SKM-1 (cell line): Measurements from ENCODE around the gene PTGES2.

Experiments used
- DNase-seq: peaks from one replicate; lab custom pipeline; 2025; ENCODE audit not compliant: unreplicated experiment; lab: John Stamatoyannopoulos, UW

Gene PTGES2

DNA sequence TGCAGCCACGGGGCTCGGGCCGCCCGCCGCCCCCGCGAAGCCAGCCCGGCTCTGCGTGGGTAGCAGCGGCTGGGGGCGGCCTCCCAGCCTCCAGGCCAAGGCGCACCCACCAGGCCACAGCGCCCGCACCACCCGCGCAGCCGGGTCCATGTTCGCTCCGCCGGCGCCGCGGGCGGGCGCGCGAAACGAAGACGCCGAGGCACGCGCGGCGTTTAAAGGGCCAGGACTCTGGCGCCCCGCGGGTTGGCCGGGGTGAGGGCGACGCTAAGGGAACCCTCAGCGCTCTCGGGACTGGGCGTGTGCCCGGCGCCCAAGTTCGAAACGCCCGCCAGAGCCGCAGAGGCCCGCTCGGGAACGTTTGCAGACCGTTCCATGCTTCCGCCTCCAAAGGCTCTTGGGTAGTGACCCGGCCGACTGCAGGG lies at the start of gene PTGES2:
Gene PTGES2, minus strand, starts transcription at position 162 of the 422 bp plus-strand sequence. Its CDS starts 12 bp downstream, at position 150.
- peak; percentile 28 for DNase-seq

DNA sequence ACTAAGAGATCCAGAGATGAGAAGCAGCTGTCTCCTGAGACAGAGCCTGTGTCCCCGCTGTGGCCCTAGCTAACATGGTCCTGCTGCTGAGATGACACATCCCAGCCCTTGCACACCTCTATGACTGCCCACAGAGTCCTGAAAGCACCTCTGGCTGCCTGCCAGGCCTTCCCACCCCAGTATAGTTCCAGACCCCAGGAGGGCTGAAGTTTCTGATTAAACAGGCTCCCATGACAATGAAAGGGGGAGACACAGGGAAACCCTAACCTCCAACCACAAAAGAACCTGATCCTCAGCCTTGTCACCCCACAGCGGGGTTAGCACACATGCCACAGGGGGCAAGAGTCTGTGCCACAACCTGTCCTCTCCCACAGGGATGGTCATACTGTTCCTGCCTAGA lies 48.2 kb upstream of the PTGES2 start:
- no peak for DNase-seq

DNA sequence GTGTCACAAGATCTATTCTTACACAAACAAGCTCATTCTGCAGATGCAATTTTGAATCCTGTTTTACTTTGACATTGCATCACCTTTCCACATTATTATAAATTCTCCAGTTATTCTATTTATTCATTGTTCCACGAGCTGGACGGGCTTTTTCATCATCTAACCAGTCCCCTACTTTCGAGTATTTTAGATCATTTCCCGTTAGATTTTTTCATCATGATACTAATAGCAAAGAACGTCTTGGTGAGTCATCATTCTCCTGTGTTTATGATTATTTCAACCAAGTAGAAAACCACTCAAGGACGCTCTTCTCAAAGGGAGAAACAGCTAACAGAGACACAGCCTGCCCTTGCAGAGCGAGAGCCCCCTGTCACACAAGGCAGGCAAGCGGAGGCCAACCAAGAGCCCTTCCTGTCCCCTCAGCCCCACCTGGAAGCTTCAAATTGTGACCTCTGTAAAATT lies 47.6 kb upstream of the PTGES2 start:
- no peak for DNase-seq

DNA sequence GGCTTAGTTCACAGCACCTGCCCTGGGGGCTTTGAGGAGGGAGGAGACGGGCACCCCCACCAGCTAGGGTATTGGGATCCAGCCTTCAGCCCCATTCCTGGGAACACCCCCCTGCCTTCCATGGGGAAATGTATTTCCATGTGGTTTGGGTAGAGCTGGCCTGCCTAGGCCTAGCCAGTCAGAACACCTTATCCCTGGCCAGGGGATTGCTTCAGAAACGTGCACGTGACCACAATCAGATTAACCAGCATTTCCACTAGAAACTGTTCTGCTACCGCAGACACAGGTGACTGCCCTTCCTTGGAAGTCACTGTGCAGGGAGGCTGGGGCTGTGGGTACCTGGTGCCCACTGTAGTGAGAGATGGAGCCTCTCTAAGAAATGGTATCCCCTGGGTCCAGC lies 46.5 kb upstream of the PTGES2 start:
- no peak for DNase-seq

DNA sequence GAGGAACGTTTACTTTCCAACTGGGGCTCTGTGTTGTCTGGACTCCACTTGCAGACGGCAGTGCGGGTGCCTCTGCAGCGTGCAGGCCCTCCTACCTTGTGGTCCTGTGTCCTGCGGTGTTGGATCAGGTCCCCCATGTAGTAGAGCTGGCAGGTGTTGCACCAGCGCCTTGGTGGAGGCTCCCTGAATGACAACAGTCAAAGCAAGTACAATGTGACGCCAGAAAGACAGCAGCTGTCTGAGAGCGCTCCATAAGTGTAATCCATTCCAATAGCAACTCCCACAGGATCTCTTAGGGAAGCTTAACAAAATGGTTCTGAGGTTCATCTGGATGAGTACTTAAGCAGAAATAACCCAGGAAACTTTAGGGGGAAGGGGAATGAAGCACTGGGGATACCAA lies 42.4 kb upstream of the PTGES2 start:
- DNase-seq, result no peak

DNA sequence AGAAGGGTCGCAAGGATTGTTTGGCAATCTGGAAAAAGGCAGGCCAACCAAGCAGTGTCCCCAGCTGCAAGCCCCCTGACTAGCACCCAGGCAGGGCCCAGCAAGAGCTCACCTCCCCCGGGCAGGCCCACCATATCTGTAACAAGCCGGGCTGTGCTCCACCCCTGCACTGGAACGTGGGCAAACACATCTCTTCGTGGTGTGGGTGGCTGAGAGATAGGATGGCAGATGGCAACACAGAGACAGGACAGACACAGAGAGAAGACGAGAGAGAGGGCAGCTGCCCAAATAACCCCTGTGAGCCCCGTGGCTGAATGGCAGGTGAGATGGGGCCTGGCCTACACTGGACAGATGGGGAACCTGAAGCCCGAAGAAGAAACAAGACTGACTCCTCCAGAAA lies 42.0 kb upstream of the PTGES2 start:
- no peak for DNase-seq

DNA sequence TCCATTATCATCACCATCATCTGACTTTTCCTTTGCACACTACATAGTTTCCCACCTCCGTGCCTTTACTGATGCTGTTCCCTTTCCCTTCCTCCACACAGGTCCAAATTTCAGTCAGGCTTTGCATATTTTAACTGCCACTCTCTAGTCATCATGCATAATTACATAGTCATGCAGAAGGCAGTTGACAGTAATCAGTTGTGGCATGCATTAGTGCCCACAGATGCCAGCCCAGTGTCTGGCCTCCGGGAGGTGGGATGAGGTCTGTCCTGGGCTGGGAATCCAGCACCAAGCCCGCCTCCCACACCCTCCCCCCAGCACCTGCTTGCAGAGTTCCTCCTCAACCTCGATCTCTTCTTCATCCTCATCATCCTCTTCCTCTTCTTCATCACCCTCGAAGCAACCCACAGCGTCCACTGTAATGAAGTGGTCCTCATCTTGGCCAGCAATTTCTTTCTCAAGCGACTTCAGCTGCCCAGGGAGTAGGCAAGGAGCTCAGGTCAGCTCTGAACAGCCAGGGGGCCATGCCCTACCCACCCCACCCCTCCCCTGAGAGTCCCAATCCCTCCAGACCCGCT lies 41.3 kb upstream of the PTGES2 start:
- no peak for DNase-seq

DNA sequence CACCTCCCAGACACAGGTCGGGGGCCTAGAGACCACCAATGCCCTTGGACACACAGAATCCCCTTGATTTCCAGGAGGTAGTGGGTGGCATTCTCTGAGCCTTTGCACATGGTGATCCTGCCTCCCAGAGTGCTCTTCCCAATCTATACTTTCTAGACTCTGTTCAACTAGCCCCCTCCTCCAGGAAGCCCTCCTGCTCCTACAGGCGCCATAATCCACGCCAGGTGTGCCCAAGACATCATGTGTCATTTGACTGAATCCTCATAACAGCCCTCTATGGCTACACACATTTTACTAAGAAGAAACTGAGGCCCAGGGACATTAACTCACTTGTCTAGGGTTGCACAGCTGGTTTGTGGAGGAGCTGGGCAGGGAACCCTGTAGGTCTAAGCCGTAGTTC lies 39.7 kb upstream of the PTGES2 start:
- no peak for DNase-seq

DNA sequence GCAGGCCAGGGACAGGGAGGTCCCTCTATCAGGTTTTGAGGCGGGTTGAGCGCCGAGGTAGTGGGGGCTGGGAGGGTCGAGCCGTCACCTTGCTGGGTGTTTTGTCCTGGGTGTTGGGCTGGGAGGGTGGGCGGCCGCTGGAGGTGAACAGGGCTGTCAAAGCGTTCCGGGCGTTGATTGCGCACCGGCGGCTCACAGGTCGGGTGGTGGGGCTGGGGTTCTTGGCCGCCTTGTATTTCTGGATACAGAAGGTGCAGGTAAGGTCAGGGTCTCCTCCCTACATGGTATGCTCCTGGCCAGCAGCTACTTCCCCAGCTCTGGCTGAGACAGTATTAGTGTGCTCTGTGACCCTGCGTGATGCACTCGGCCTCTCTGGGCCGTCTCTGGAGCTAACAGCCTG lies 38.6 kb upstream of the PTGES2 start:
- DNase-seq, result no peak

DNA sequence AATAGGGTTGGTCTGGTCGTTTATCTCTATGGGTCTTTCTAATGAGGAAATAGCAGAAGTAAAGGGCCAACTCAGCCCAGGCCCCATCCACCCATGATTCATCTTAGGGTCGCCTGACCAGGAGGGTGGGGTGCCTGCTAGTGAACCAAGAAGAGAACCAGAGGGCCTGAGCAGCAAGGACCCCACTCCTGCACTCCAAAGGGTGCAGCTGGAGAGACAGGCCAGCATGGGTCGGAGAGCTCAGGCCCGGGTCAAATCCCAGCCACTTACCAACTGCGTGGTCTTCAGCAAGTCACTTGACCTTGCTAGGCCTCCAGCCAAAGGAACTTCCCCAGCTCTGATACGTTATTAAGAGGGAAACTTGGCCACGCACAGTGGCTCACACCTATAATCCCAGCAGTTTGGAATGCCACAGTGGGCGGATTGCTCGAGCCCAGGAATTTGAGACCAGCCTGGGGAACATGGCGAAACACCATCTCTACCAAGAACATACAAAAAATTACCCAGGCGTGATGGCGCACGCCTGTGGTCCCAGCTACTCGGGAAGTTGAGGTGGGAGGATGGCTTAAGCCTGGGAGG lies 36.9 kb upstream of the PTGES2 start:
- DNase-seq, result no peak

DNA sequence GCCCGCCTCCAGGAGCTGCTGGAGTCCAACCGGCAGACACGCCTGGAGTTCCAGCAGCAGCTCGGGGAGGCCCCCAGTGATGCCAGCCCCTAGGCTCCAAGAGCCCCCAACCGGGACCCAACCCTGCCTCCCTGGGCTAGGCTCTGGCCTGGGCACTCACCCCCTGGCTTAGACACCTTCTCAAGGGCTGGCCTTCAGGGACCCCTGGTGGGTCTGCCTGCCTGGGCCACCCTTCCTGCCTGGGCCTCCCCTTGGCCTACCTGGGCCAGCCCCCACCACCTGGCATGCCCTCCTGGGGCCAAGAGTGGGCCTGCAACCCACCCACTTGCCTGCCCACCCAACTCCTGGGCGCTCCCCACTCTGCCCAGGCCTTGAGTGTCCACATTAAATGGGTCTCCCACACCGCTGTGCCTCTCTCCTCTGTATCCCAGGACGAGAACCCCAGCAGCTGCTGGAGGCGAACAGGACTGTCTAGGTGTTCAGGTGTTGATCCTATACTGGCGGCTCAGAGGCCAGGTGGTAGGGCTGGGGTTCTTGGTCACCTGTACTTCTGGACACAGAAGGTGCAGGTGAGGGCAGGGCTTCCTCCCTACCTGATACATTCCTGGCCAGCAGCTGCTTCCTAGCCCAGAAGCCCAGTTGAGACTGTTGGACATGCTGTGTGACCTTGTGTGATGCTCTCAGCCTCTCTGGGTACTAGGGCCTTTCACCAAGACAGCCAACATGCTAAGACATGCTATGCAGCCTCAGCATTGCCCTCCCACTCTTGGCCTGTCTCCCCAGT lies 36.2 kb upstream of the PTGES2 start:
- DNase-seq, result no peak

DNA sequence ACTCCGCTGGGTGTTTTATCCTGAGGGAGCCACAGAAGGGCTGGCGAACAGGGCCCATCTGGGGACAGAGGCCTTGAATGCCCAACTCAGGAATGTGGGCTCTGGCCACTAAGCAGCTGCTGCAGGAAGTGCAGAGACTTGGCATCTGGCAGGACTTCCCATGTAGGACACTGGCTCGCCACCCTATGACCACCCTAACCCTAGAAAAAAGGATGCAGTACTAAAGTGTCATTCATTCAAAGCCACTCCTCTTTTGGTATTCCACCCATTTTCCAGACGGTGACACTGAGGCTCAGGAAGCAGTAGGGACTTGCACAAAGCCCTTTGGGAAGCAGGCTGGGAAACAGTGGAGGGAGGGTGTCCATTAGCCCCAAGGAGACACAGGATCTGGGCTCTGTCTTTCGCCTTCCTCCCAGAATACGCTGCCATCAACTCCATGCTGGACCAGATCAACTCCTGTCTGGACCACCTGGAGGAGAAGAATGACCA lies 35.5 kb upstream of the PTGES2 start:
- DNase-seq, result no peak

DNA sequence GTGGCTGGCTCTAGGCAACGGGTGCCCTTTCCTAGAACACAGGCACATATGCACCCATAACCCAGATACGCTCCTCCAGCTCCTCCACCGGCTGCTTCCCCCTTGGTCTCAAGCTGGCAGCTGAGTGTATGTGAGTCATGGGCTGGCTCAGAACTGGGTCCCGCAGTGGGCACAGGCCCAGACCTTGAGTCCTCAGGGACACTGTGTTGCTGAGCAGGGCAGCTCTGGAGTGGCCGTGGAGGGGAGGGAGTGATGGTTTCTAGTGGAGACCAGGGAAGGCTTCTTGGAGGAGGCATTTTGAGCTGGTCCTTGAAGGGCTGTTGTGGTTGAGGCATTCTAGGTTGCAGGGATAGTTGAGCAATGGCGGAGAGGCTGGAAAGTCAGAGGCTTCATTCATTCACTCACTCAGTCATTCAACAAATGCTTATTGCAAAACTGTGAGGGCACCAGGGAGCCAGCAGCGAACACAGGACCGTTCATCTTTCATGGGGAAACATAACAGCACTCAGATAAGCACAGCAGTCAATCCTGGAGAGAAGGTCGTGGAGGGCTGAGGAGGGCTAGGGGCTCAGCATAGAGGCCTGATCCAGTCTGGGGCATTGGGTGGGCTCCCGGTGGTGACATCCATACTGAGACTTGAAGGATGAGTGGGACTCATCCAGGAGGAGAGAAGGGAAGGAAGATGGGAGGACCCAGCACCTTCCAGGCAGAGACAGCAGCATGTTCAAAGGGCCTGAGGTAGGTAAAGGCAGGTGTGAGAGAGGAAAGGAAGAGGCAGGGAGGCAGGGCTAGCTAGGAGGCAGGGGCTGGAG lies 34.9 kb upstream of the PTGES2 start:
- DNase-seq, result no peak

DNA sequence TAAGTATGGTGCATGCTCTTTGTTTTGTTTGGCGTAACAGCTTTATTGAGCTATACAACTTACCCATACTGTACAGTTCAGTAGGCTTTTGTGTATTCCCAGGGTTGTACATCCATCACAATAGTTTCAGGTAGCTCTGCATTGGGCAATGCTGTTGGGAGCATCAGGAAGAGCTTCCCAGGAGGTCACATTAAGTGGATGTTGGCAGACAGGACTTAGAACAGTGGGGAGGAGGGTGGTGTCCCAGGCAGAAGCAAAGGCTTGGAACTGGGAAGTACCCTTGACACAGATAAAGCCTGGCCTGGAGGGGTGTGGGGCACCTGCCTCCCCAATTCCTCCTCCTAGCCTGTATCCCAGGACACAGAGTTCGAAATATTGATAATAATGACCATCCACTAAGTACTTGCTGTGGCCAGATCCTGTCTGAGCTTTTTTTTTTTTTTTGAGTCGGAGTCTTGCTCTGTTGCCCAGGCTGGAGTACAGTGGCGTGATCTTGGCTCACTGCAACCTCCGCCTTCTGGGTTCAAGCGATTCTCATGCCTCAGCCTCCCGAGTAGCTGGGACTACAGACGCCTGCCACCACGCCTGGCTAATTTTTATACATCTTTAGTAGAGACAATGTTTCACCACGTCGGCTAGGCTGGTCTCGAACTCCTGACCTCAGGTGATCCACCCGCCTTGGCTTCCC lies 33.8 kb upstream of the PTGES2 start:
- DNase-seq, result no peak

DNA sequence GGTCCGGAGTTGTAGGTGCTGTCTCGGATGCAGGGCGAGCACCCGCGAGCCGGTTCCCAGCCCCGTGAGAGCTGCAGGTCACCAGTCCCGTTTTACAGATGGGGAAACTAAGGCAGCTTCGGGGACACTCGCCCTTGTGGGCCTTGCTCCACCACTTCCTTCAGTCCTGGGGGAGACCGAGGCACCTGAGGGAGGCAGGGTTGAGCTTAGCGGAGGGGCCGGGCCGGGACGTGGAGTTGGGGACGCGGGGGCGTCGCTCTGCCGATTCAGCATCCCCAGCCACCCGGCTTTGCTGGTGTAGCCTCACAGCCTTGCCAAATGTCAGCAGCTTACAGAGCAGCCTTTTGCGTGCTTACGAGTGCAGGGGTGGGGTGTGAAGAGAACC lies 33.1 kb upstream of the PTGES2 start:
- DNase-seq, result no peak

DNA sequence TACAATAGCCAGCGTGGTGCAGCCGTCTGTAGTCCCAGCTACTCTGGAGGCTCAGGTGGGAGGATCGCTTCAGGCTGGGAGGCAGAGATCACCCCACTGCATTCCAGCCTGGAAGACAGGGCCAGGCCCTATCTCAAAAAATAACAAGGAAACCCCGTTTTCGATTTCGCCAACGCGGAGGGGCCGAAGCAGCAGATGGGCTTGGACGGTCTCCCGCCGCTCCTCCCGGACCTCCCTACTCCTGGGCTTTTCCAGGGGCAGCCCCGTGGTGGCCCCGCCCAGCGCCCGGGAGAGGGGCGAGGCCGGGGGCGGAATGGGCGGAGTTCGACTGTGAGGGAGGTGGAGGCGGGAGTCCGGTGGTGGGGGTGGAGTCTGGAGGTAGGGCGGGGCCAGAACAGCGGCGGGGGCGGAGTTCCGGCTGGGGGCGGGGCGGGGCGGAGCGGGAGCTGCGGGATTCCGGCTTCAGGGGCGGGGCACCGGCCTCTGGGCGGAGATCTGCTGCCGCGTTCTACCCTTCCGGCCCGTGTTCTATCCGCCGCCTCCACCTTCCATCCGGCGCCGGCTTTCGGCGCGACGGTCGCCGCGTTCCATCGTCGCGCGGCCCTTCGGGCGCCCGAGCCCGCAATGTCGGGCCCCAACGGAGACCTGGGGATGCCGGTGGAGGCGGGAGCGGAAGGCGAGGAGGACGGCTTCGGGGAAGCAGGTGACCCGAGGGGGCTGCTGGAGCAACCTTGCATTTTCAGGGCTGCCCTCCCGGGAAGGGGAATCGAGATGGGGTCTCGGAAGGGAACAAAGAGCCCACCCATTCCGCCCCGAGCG lies 32.5 kb upstream of the PTGES2 start, which contains the start of gene BBLN:
Gene BBLN, plus strand, starts transcription at position 482 of the 819 bp plus-strand sequence. Its CDS starts 143 bp downstream, at position 625.
- DNase-seq, result peak; percentile 82

DNA sequence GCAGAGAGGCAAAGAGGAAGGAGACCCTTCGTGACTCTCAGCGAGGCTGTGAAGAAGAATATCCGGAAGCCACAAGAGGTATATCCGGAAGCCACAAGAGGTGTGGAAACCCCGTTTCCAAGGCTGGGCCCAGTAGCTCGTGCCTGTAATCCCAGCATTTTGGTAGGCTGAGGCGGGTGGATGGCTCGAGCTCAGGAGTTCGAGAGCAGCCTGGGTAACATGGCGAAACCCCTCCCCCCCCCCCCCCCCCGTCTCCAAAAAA lies 31.9 kb upstream of the PTGES2 start:
- peak; percentile 75 for DNase-seq

DNA sequence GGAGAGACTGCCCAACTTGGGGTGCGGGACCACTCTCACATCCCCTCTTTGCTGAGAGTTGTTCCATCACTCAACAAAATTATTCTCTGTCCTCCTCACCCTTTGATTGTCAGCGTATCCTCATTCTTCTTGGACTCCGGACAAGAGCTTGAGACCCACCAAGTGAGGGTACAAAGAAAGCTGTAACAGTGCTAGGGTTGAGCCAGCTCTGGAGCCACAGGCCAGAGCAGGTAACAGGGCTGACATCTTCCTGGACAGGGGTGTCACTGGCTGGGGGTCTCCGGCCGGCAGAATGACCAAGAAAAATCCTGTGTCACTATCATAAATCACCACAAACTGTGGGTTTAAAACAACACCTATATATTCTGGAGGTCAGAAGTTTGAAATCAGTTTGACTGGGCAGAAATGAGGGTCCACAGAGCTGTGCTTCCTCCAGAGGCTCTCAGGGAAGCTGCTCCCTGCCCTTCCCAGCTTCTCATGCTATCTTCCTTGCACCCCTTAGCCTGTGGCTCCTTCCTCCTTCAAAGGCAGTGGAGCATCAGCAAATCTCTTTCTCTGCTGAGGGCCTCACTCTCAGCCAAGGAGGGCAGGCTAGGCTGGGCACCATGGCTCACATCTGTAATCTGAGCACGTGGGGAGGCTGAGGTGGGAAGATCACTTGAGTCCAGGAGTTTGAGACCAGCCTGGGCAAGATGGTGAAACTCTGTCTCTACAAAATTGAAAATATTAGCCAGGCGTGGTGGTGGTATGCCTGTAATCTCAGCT lies 28.4 kb upstream of the PTGES2 start:
- no peak for DNase-seq

DNA sequence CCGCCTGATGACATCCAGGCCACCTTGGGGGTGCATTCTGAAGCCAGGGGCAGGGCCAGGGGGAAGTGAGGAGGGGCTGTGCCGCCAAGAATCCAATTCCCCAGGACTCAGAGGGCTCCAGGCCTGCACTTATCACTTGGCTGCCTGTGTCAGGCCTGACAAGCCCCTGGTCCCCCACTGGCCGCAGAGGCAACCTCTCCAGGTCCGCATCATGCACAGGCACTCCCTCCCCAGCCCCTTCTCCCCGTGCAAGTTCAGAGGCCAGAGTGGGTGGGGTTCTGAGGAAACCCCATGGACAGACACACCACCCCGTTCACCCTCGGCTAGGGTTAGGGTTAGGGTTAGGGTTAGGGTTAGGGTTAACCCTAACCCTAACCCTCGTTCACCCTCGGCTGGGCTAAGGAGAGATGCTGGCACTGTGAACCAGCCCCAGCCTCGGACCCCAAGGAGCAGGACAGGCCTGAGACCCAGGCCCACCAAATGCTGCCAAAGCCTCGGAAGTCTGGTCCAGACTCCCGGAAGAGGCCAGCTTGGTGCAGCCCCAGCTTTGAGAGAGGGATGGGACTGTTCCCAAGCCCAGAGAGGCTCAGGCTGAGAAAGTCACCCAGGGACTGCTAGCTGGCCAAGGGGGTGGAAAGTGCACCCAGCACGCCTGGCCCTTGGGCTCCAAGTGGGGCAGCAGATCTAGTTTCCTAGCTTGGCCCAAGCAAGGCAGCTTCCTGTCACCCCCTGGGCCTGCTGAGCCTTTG lies 26.6 kb upstream of the PTGES2 start:
- DNase-seq, result no peak
